Activated CD8-positive, alpha-beta memory T cell treated with anti-CD3 and anti-CD28 coated beads, Interleukin-2, amount 50 U/mL, for 4 hours (primary cell): Measurements from ENCODE around the gene SYT10.
"Not testable (repeated sequence)": the region's sequence is repeated elsewhere in the genome, so short reads cannot be mapped to it uniquely, and the experiment has no call there.

Experiments
- DNase-seq: peaks from one replicate; pipeline ENCODE4 v3.0.0-alpha.2; 2020

Gene SYT10

DNA sequence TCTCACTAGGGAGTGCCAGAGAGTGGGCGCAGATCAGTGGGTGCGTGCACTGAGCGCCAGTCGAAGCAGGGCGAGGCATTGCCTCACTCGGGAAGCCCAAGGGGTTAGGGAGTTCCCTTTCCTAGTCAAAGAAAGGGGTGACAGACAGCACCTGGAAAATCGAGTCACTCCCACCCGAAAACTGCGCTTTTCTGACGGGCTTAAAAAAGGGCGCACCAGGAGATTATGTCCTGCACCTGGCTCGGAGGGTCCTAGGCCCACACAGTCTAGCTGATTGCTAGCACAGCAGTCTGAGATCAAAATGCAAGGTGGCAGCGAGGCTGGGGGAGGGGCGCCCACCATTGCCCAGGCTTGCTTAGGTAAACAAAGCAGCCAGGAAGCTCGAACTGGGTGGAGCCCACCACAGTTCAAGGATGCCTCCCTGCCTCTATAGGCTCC is 107.6 kb downstream of the SYT10 start:
- DNase-seq, result not testable (repeated sequence)

DNA sequence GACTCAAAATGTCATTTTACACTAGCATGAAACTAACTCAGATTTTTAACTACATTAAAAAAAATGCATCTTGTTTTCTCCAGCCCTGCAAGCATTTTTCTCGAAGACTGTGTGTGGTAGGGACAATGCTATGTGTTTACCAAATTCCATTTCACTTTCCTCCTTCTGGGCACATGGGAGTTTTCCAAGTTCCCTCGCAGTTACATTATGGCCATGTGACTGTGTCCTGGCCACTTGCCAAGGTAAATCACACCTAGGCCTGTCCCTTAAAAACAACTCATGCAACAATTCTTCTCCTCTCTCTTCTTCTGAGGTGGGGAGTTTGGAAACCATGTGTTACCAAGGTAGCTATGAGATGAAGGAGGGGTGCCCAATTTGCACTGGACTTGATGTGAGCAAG is 108.7 kb downstream of the SYT10 start:
- no peak for DNase-seq
